ENCODE measurements around the gene B9D1.
A peak's percentile ranks its signal among the peaks of the same experiment; 100 is the strongest.

B9D1 gene

GRCh38 chr17:19377602-19378415, 15.3 kb upstream of the B9D1 start:
- peak; percentile 0; the same call in 1 of the 2 replicates for TF ChIP-seq CTCF (IDR thresholded peaks at IDR 0.05; ENCODE audit: low read depth, low read length)
- peak; percentile 98 for DNase-seq (ENCODE audit: extremely low read depth, low read depth)

GRCh38 chr17:19376811-19377210, 14.3 kb upstream of the B9D1 start:
- no peak for DNase-seq (ENCODE audit: extremely low read depth, low read depth)
- no peak for TF ChIP-seq CTCF (IDR thresholded peaks at IDR 0.05; ENCODE audit: low read depth, low read length)

GRCh38 chr17:19375732-19376131, 13.2 kb upstream of the B9D1 start:
- no peak for DNase-seq (ENCODE audit: extremely low read depth, low read depth)
- TF ChIP-seq CTCF (IDR thresholded peaks at IDR 0.05; ENCODE audit: low read depth, low read length) = no peak

GRCh38 chr17:19374136-19374535, 11.6 kb upstream of the B9D1 start:
- TF ChIP-seq CTCF (IDR thresholded peaks at IDR 0.05; ENCODE audit: low read depth, low read length) = no peak
- no peak for DNase-seq (ENCODE audit: extremely low read depth, low read depth)

- DNase-seq (ENCODE audit: extremely low read depth, low read depth) = no peak
- TF ChIP-seq CTCF (IDR thresholded peaks at IDR 0.05; ENCODE audit: low read depth, low read length) = no peak
Measured at GRCh38 chr17:19372866-19373504, 10.5 kb upstream of the B9D1 start.

GRCh38 chr17:19372439-19372838, 9.9 kb upstream of the B9D1 start:
- DNase-seq (ENCODE audit: extremely low read depth, low read depth) = no peak

More at GRCh38 chr17:19372439-19372838, 9.9 kb upstream of the B9D1 start:
- TF ChIP-seq CTCF (IDR thresholded peaks at IDR 0.05; ENCODE audit: low read depth, low read length) = no peak

Data from AG09319 (cell line).